Neural progenitor cell (in vitro differentiated cells): ENCODE results near the gene TENT5C.

Experiments
- EZH2 ChIP-seq: fragments of 200-600 bp; sonication (generic); IDR thresholded peaks from 2 replicates; pipeline ENCODE4 v1.6.1; 2017; ENCODE audit warnings: antibody characterized with exemption, mild to moderate bottlenecking, moderate library complexity
- EZH2phosphoT487 ChIP-seq: fragments of 200-600 bp; sonication (generic); IDR thresholded peaks from 2 replicates; pipeline ENCODE4 v1.6.1; 2017; ENCODE audit warnings: antibody characterized with exemption
- TF ChIP-seq, protein P1 (sequence below): fragments of 200-600 bp; sonication (generic); IDR thresholded peaks from 2 replicates; pipeline ENCODE4 v1.5.1; 2017; ENCODE audit warnings: antibody characterized with exemption, mild to moderate bottlenecking

GRCh38 chr1:117572546-117572945 lies 33.3 kb upstream of the TENT5C start:
- TF ChIP-seq, protein P1, sequence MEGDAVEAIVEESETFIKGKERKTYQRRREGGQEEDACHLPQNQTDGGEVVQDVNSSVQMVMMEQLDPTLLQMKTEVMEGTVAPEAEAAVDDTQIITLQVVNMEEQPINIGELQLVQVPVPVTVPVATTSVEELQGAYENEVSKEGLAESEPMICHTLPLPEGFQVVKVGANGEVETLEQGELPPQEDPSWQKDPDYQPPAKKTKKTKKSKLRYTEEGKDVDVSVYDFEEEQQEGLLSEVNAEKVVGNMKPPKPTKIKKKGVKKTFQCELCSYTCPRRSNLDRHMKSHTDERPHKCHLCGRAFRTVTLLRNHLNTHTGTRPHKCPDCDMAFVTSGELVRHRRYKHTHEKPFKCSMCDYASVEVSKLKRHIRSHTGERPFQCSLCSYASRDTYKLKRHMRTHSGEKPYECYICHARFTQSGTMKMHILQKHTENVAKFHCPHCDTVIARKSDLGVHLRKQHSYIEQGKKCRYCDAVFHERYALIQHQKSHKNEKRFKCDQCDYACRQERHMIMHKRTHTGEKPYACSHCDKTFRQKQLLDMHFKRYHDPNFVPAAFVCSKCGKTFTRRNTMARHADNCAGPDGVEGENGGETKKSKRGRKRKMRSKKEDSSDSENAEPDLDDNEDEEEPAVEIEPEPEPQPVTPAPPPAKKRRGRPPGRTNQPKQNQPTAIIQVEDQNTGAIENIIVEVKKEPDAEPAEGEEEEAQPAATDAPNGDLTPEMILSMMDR, result no peak
- TF ChIP-seq EZH2phosphoT487 (no peak), EZH2 (no peak)
